HCT116 (cell line): ENCODE results near the gene FBXL15. TPM values are rescaled to one million over a fixed set of nuclear protein-coding genes. Genes with fewer than 3 reads are reported as not detected.
A peak's percentile ranks its signal among the peaks of the same experiment; 100 is the strongest.

Source experiments
- ATAC-seq: fragments of 200-7000 bp; cut with Tn5 transposase; 2 replicates; pipeline ENCODE4 v1.9.1; 2020; ENCODE audit warnings: mild to moderate bottlenecking, moderate library complexity
- BruUV-seq: library from RNA; stranded (reverse); fragments of 400-500 nt; replicated peaks from 2 replicates; lab custom pipeline; 2021; lab: Mats Ljungman, UMichigan
- CTCF ChIA-PET: fragments of 300-600 bp; sonication (Branson Sonifier 250); formaldehyde crosslinking; loops from one replicate; lab custom pipeline; 2021; ENCODE audit warnings: antibody characterized with exemption; lab: Charles Lee
- POLR2A ChIA-PET: fragments of 300-600, 350-600 bp; sonication (Branson Sonifier 250); formaldehyde crosslinking; loops from one replicate; lab custom pipeline; 2021; ENCODE audit warnings: antibody characterized with exemption; lab: Charles Lee
- RAD21 ChIA-PET, 2 experiments: fragments of 300-600 bp; sonication (Branson Sonifier 250); formaldehyde crosslinking; loops; one replicate each; lab custom pipeline; 2023; ENCODE audit warnings: low total read pairs in 2 of 2; ENCODE audit not compliant: uncharacterized antibody in 2 of 2, unreplicated experiment in 2 of 2, low non-redundant PET in 1 of 2; lab: Charles Lee
- DNase-seq: peaks from one replicate; pipeline ENCODE4 v3.0.0-alpha.2; 2010; ENCODE audit warnings: low read depth, low spot score
- H2AFZ ChIP-seq: fragments of 200-600 bp; shearing (Covaris generic), sonication (generic); 2 replicates; pipeline ENCODE4 v1.6.1; 2017; ENCODE audit warnings: low read depth, mixed run types, mixed read lengths, antibody characterized with exemption, low read length; ENCODE audit not compliant: poor library complexity, severe bottlenecking
- H3K27ac ChIP-seq: 2 replicates; pipeline ENCODE4 v1.5.1; 2012; ENCODE audit warnings: low read depth, low read length
- H3K27me3 ChIP-seq: fragments of 200-600 bp; sonication (generic); 2 replicates; pipeline ENCODE4 v1.6.1; 2016; ENCODE audit warnings: mixed run types, low read length, mixed read lengths; ENCODE audit not compliant: insufficient read depth
- H3K36me3 ChIP-seq, 2 experiments: fragments of 200-500 bp in 1 of 2; fragments of 200-600 bp in 1 of 2; sonication (Bioruptor generic) in 1 of 2; sonication (generic) in 1 of 2; 2 replicates each; pipeline versions ENCODE4 v1.5.1 to v1.6.1; 2014 to 2016; ENCODE audit warnings: low read length in 2 of 2, inconsistent platforms in 1 of 2, mixed read lengths in 1 of 2, mixed run types in 1 of 2; ENCODE audit not compliant: insufficient read depth in 2 of 2, control insufficient read depth in 1 of 2
- H3K4me1 ChIP-seq, 2 experiments: fragments of 200-600 bp in 1 of 2; sonication (generic) in 1 of 2; 2 replicates each; pipeline versions ENCODE4 v1.5.1 to v1.6.1; 2012 to 2017; ENCODE audit warnings: low read length in 2 of 2, inconsistent platforms in 1 of 2, mild to moderate bottlenecking in 1 of 2, mixed read lengths in 1 of 2, mixed run types in 1 of 2, moderate library complexity in 1 of 2; ENCODE audit not compliant: insufficient read depth in 2 of 2, control insufficient read depth in 1 of 2
- H3K4me2 ChIP-seq: fragments of 200-600 bp; sonication (generic); 2 replicates; pipeline ENCODE4 v1.6.1; 2017; ENCODE audit warnings: mixed run types, low read length, mixed read lengths
- H3K4me3 ChIP-seq, 2 experiments: fragments of 200-600 bp in 1 of 2; sonication (generic) in 1 of 2; replicated peaks in 1 of 2; 2 replicates each; pipeline ENCODE4 v1.5.1; 2011 to 2016; ENCODE audit warnings: low read length in 2 of 2, control low read depth in 1 of 2, low read depth in 1 of 2, mild to moderate bottlenecking in 1 of 2, mixed read lengths in 1 of 2, mixed run types in 1 of 2
- H3K79me2 ChIP-seq: fragments of 200-600 bp; sonication (generic); 2 replicates; pipeline ENCODE4 v1.6.1; 2017; ENCODE audit warnings: mild to moderate bottlenecking, mixed run types, low read length, moderate library complexity, mixed read lengths; ENCODE audit not compliant: insufficient read depth
- H3K9ac ChIP-seq: fragments of 200-600 bp; sonication (generic); 2 replicates; pipeline ENCODE4 v1.6.1; 2016; ENCODE audit warnings: low read length, mixed read lengths
- H3K9me2 ChIP-seq: fragments of 200-600 bp; sonication (generic), shearing (Covaris generic); 2 replicates; pipeline ENCODE4 v1.6.1; 2017; ENCODE audit warnings: mixed run types, mild to moderate bottlenecking, moderate library complexity; ENCODE audit not compliant: insufficient read depth
- H3K9me3 ChIP-seq, 2 experiments: fragments of 200-500 bp in 1 of 2; fragments of 200-600 bp in 1 of 2; sonication (Bioruptor generic) in 1 of 2; sonication (generic) in 1 of 2; 2 replicates each; pipeline ENCODE4 v1.6.1; 2014 to 2017; ENCODE audit warnings: low read length in 2 of 2, mixed read lengths in 2 of 2, inconsistent platforms in 1 of 2, low read depth in 1 of 2, mild to moderate bottlenecking in 1 of 2, mixed run types in 1 of 2, moderate library complexity in 1 of 2; ENCODE audit not compliant: control insufficient read depth in 1 of 2, insufficient read depth in 1 of 2
- H4K20me1 ChIP-seq: fragments of 200-600 bp; sonication (generic), shearing (Covaris generic); 2 replicates; pipeline ENCODE4 v1.6.1; 2017; ENCODE audit warnings: mixed run types, mild to moderate bottlenecking, moderate library complexity; ENCODE audit not compliant: insufficient read depth
- ATF3 ChIP-seq: IDR thresholded peaks from 2 replicates; pipeline ENCODE4 v1.6.1; 2012
- ELF1 ChIP-seq: IDR thresholded peaks from 2 replicates; pipeline ENCODE4 v1.6.1; 2012; ENCODE audit warnings: low read depth, borderline replicate concordance
- EZH2 ChIP-seq: fragments of 200-600 bp; sonication (generic); IDR thresholded peaks from 2 replicates; pipeline ENCODE4 v1.6.1; 2017; ENCODE audit warnings: antibody characterized with exemption, mixed run types
- FOSL1 ChIP-seq: IDR thresholded peaks from 2 replicates; pipeline ENCODE4 v1.6.1; 2012; ENCODE audit warnings: low read depth
- MAX ChIP-seq: IDR thresholded peaks from 2 replicates; pipeline ENCODE4 v1.6.1; 2012
- SRF ChIP-seq: IDR thresholded peaks from 2 replicates; pipeline ENCODE4 v1.6.1; 2012; ENCODE audit warnings: low read depth
- YY1 ChIP-seq: IDR thresholded peaks from 2 replicates; pipeline ENCODE4 v1.6.1; 2011; ENCODE audit warnings: low read length, low read depth, moderate library complexity, mild to moderate bottlenecking; ENCODE audit not compliant: insufficient replicate concordance; ENCODE audit errors: extremely low read depth
- ZBTB33 ChIP-seq: IDR thresholded peaks from 2 replicates; pipeline ENCODE4 v1.6.1; 2011; ENCODE audit warnings: mild to moderate bottlenecking, low read length, moderate library complexity; ENCODE audit not compliant: insufficient replicate concordance; ENCODE audit errors: extremely low read depth
- ZNF274 ChIP-seq: fragments of 200-500 bp; sonication (Bioruptor generic); IDR thresholded peaks from 2 replicates; pipeline ENCODE4 v1.6.1; 2014; ENCODE audit warnings: mild to moderate bottlenecking, low read depth, low read length, inconsistent platforms
- intact Hi-C: fragments of 100-400 bp; cut with micrococcal nuclease; formaldehyde crosslinking; loops from 2 replicates; pipeline ENCODE4 v1.10.0; 2022
- total RNA-seq: library from RNA; stranded (reverse); gene quantifications from one replicate; pipeline ENCODE4 v1.2.1, GENCODE V29; 2021; ENCODE audit not compliant: unreplicated experiment

The FBXL15 gene
- total RNA-seq, 1 experiment from 2014 or later: 21.1 TPM

DNA sequence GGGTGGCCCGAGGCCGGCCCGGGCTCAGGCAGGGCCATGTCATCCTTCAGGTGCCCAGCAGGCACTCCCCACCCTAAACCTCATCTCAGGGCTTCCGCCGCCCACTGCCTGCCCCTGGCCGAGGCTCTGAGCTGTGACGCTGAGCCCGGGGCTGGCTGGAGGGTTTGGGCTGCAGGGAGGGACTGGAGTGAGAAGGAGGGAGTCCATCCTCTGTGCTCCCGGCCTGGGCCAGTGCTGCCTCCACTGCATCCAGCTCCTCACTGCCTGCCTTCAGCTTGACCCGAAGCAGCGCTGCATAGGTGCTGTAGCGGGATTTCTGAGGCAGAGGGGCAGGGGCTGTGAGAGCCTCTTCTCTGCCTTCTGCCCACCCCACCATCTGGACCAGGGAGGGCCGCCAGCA is 17.5 kb upstream of the FBXL15 start:
- H3K79me2 ChIP-seq: no peaks in the 10 kb centered on the region
- H3K27ac ChIP-seq: peak overlapping the region; percentile 26; the same call in 1 of the 2 replicates
- RAD21 ChIA-PET: interaction anchor here (0.9 to 2.0 kb wide), 4 partner anchors 60 to 234 kb away, joined by 3 to 9 read pairs (median 5); no protein-coding TSS in a partner anchor
- H2AFZ ChIP-seq: no peak overlapping the region
- DNase-seq: no peak
- H3K9me2 ChIP-seq: no peaks in the 10 kb centered on the region
- no TSS peak for BruUV-seq
- peaks cover 4 to 15% of the 10 kb centered on the region in 2 experiments; a peak in 2 of 4 replicates for H3K36me3 ChIP-seq
- no peaks in the 10 kb centered on the region for H4K20me1 ChIP-seq
- CTCF ChIA-PET: interaction anchor here (0.6 to 3.5 kb wide), 20 partner anchors 8 to 288 kb away, joined by 3 to 41 read pairs (median 4); partner anchors contain the start of genes ACTR1A, CUEDC2, FBXL15 and GBF1
- no peaks in the 10 kb centered on the region for H3K9me3 ChIP-seq
- H3K4me2 ChIP-seq: 0 out of 2 replicates have a peak overlapping the region, but pooled peaks have one; percentile 3
- intact Hi-C loops: no loop called here
- H3K9ac ChIP-seq: no peak overlapping the region
- POLR2A ChIA-PET: interaction anchor here (1.1 to 3.2 kb wide), 3 partner anchors 7 to 234 kb away, joined by 3 to 14 read pairs (median 8); partner anchors contain the start of gene NFKB2
- TF ChIP-seq SRF (no peak), FOSL1 (no peak), ZNF274 (no peak), MAX (no peak), ZBTB33 (no peak), YY1 (no peak), EZH2 (no peak), ELF1 (no peak), ATF3 (no peak)
- TF ChIP-seq, all 23 proteins: peak for 0
- Histone ChIP-seq H3K27me3 (no peaks in the 10 kb centered on the region), H3K4me1 (peaks cover 16 to 53% of the 10 kb centered on the region in 2 experiments), H3K4me3 (no peak overlapping the region)
- no peak for ATAC-seq
